C4-2B (cell line): ENCODE measurements around the gene CERS5.

Experiments used
- H3K27ac ChIP-seq: fragments of 450-650 bp; 2 replicates; pipeline ENCODE4 v1.5.1; 2017
- ZFX ChIP-seq: fragments of 450-650 bp; IDR thresholded peaks from 2 replicates; pipeline ENCODE4 v1.6.1; 2017
- TF ChIP-seq, protein P1 (sequence below): fragments of 450-650 bp; conservative IDR thresholded peaks from 2 replicates; pipeline ENCODE4 v1.5.1; 2017; ENCODE audit warnings: mild to moderate bottlenecking

Gene CERS5

DNA sequence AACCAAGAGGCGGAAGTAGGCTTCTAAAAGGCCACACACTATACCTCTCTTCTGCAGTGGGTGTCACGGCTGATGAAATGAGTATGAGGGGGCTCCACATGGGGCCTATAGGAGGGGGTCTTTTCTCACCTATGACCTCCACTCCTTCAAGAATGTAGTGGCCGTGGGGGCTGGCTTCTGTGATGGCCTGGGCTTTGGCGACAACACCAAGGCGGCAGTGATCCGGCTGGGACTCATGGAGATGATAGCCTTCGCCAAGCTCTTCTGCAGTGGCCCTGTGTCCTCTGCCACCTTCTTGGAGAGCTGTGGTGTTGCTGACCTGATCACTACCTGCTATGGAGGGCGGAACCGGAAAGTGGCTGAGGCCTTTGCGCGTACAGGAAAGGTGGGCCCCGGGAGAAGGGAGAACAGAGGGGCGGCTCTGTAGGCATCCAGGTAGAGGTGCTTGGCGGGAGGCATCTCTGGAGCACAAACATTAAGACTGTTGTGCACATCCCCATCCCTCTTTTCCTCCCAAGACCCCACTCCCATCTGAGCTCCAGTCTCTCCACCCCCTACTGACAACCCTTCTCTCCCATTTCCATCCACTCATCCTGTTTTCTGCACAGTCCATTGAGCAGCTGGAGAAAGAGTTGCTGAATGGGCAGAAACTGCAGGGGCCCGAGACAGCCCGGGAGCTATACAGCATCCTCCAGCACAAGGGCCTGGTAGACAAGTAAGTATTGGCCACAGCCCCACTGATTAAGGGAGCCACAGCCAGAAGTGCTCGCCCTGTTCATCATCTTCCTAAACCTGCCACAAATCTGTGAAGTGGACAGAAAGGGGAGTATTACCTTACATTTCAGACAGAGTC, 59.5 kb downstream of the CERS5 start:
- no peak for TF ChIP-seq ZFX
- TF ChIP-seq, protein P1, sequence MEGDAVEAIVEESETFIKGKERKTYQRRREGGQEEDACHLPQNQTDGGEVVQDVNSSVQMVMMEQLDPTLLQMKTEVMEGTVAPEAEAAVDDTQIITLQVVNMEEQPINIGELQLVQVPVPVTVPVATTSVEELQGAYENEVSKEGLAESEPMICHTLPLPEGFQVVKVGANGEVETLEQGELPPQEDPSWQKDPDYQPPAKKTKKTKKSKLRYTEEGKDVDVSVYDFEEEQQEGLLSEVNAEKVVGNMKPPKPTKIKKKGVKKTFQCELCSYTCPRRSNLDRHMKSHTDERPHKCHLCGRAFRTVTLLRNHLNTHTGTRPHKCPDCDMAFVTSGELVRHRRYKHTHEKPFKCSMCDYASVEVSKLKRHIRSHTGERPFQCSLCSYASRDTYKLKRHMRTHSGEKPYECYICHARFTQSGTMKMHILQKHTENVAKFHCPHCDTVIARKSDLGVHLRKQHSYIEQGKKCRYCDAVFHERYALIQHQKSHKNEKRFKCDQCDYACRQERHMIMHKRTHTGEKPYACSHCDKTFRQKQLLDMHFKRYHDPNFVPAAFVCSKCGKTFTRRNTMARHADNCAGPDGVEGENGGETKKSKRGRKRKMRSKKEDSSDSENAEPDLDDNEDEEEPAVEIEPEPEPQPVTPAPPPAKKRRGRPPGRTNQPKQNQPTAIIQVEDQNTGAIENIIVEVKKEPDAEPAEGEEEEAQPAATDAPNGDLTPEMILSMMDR: no peak

DNA sequence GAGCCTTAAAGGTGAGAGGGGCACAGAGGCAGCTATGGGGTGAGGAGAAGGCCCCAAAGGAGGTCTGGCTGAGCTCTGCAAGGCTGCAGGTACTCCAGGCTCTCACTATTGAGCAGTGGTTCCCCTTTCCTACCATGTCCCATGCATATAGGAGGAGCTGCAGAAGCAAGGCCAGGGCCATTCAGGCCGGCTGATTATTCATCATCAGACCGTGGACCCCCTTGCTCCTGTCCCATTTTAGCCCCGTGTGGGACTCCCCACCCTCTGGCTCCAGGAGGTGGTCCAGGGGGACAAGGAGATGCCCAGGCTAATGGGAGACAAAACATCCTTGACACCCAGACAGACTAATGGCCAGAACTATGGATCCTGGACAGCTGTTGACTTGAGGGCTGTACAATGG, 60.3 kb downstream of the CERS5 start:
- H3K27ac ChIP-seq: no peak overlapping the region
- TF ChIP-seq, protein P1: no peak
- TF ChIP-seq ZFX: no peak

More for the DNA sequence above, 59.5 kb downstream of the CERS5 start:
- no peak overlapping the region for H3K27ac ChIP-seq

DNA sequence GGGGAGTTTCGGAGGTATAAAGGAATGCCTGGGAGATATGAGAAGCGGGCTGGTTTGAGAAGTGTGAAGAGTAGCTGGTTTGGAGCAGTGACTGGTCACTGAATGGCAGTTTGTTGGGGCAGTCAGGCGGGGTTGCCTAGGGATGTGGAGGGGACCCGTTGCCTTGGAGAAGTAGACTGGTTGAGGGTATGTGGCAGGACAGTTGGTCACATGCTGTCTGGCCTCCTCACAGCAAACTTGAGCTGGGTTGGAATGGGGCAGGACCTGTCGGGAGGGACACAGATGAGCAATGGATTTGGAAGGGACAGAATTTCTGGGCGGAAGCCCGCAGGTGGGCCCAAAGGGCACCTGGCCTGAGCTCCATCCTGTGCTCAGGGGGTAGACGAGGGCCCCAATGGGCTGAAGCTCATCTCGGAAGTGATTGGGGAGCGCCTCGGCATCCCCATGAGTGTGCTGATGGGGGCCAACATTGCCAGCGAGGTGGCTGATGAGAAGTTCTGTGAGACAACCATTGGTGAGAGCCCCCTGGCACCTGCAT, 61.2 kb downstream of the CERS5 start:
- no peak for TF ChIP-seq ZFX
- TF ChIP-seq, protein P1: no peak
- no peak overlapping the region for H3K27ac ChIP-seq

DNA sequence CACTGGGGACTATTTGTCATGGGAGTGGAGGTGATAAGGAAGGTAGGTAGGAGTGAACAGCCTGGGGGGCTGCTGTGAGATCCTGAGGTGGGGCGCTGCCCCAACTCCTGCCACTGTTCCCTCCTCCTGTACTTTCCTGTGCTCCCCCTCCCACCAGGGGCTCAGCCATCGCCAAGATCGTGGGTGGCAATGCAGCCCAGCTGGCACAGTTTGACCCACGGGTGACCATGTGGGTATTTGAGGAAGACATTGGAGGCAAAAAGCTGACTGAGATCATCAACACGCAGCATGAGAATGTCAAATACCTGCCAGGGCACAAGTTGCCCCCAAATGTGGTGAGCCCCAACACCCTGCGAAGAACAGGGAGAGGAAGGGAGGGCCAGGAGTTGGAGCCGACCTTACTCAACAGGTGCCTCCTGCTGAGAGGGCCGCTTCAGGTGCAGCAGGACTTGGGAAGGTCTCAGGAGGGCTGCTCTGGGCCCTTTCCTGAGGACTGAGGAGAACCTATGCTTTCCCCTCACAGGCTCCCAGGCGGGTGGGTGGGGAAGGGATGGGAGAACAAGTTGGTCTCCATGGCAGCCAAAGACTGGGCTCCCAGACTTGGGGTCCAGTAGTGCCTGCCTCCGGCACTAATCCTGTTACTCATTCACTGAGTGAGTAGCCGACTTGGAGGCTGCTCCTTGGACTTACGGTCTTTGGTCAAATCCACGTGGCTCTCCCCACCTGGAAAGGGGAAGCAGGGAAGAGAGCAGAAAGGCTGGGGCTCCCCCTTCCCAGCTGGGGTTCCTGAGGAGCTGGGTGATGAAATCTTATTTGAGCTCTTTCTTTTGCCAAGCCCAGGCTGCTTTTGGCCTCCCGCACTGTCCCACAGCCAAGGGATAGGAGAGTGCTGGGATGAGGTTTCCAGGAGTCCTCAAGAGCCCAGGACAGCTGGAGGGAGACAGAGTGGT, 62.5 kb downstream of the CERS5 start:
- TF ChIP-seq, protein P1: no peak
- TF ChIP-seq ZFX: no peak
- no peak overlapping the region for H3K27ac ChIP-seq

DNA sequence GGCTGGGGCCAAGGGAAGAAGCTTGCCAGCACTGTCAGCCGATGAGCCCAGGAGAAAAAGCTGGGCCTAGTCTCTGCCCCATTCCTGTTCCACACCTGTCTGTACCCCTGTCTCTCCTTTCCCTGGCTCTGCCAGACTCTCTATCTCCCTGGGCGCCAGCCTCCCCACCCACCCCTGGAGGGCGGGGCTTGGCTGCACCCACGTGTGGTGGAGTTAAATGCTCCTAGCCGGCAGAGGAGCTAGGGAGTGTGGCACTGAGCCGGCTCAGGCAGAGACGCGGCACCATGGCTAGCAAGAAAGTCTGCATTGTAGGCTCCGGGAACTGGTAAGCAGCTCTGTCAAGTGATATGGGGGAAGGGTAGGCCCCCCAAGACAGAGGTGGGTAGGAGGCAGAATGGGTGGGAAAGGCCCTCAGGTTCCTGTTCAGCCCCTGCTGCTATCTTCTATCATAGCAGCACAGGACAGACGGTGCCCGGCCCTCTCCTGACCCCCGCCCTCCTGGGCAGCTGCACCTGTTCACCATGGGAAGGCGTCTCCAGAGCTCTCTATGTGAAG, 63.3 kb downstream of the CERS5 start, which contains the start of gene GPD1:
Gene GPD1 (plus strand): TSS at position 242 of the 555 bp plus-strand sequence. CDS start 43 bp downstream, at position 285.
- TF ChIP-seq, protein P1: no peak
- TF ChIP-seq ZFX: no peak
- no peak within 1 kb of the TSS for H3K27ac ChIP-seq

DNA sequence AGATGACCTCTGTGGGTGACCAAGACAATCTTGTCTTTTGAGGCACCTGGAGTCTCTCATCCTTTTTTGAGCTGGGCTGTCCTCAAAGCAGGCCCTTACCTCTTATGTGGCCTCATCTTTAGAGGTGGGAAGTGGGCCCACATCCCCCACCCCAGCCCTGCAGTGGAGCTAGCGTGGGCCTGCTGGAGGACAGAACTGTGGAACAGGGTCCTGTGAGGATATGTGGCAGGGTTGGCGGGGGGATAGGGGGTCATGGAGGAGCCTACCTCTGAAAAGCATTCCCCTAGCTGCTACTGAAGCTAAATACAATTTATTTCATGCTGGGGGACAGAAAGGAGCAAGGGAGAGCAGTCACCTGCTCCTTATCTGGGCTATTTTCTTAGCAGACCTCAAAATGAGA, 63.8 kb downstream of the CERS5 start:
- no peak for TF ChIP-seq ZFX
- TF ChIP-seq, protein P1: no peak
- H3K27ac ChIP-seq: no peak overlapping the region
